DMS153 treated with DMSO at 0.1 percent for 48 hours (cell line): ENCODE measurements around the gene AMMECR1.
A peak's percentile ranks its signal among the peaks of the same experiment; 100 is the strongest.
"Not testable (repeated sequence)": the region's sequence is repeated elsewhere in the genome, so short reads cannot be mapped to it uniquely, and the experiment has no call there.

Source experiments
- DNase-seq: peaks from one replicate; lab custom pipeline; 2025; ENCODE audit not compliant: unreplicated experiment; lab: John Stamatoyannopoulos, UW

Gene AMMECR1

DNA sequence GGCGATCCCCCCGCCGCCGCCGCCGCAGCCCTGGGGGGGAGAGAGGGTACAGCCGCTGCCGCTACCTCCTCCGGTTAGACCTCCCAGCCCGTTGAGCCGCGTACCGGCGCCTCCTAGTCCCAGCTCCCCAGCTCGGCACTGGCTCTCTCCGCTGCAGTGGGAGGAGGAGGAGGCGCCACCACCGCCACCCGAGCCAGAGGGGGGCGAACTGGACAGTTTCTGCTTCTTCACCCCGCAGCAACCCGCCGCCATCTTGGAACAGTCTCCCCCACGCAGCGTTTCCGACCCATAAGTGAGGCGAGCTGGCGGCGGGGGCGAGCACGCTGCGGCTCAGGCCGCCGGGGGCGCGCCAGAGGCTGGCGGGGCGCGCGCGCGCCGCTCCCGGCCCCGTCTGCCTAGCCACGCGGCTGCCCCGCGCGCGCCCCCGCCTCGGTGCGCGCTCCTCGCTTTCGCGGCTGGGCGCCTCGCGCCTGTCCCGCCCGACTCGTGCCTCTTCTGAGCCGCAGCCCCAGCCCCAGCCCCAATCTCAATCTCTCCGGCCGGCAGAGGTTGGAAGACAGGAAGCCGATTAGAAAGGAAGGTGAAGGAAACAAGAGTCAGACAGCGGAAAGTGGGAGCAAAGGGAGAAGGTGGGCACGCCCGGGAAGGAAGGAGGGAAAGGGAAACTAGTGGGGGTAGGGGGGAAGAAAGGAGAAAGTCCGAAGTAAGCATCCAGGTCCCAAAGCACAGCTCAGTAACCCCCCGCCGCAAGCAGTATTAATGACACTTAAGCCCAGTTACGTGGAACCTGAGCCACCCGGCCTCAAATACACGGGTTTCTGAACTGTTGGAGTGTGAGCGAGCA, at the start of gene AMMECR1:
AMMECR1 (minus strand) TSS at position 266 of the 844 bp plus-strand sequence; CDS start at position 252, 14 bp downstream.
- peak; percentile 24 for DNase-seq

DNA sequence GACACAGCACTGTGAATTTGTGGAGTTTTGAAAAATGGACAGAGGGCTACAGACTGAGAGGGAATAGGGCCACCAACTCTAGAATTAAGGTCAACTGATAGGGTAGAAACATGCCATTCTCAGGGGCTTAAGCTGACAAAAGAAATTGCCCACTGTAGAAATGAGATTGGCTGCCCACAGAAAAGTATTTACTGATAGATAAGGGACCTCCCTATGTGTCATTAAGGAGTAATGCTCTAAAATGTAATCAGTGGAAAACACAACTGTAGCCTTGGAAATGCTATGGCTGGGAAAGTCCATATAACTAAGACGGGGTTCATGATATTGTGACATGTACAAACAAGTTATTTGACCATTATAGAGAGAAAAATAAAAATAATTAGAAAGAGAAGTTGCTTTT, 45.4 kb upstream of the AMMECR1 start:
- DNase-seq: no peak

GRCh38 chrX:110359273-110359672, 41.4 kb upstream of the AMMECR1 start:
- DNase-seq: no peak

DNA sequence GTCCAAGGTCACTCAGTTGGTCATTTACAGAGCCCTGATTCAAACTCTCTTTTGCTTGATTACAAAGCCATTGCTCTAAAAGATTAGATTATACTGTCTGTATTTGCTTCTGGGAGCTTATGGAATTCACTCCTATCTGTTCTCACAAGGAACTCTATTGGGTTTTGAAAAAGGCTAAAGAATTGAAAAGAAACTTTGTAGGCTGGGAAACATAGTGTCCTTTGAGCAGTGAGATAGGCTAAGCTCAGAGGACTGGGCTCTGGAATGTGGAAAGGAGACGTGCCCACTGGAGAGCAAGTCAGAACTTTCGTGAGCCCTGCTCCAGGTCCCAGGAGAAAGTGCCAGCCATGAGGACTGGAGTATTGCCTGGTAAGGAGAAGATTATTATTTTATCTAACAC, 40.7 kb upstream of the AMMECR1 start, which contains the start of gene RTL9:
RTL9 (plus strand) TSS at position 301 of the 400 bp plus-strand sequence. CDS start 91,770 bp downstream, outside the sequence.
- DNase-seq: no peak

DNA sequence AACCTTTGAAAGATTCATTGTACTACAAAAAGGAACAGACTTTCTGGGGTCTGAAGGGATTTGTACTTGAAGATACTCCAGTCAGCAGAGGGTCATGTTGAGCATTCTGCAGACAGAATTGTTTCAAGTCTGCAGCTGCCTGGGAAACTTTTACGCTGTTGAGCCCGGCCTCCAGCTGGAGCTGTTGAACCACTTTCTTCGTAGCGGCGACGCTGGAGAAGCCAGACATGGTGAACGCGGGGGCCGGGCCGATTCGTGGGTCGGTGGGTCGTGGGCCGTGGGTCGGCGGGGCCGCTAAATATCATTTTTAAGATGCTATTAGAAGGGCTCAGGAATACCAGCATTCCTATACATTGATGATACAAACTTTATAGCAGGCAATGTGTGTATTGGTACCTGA, 28.8 kb upstream of the AMMECR1 start:
- no peak for DNase-seq

DNA sequence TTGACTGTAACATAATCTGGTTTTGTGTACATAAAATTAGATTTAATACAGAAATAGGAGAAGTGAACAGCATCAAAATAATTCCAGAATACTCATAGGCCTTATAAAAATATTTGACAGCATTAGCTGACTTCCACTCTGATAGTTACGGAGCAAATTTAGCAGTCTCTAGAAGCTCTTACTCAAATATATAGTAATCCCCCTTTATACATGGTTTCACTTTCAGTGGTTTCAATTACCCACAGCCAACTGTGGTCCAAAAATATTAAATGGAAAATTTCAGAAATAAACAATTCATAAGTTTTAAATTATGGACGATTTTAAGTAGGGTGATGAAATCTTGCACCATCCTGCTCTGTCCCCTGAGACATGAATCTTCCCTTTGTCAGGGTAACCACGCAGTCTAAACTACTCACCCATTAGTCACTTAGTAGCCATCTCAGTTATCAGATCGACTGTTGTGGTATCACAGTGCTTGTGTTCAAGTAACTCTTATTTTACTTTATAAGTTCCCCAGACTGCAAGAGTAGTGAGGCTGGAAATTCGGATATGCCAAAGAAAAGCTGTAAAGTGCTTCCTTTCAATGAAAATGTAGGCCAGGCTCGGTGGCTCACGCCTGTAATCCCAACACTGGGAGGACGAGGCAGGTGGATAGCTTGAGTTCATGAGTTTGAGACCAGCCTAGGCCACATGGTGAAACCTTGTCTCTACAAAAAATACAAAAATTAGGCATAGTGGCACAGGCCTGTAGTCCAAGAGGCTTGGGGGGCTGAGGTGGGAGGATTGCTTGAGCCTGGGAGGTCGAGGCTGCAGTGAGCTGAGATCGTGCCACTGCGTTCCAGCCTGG, 23.5 kb upstream of the AMMECR1 start:
- no peak for DNase-seq

- no peak for DNase-seq
Observed at GRCh38 chrX:110338935-110339334, 21.1 kb upstream of the AMMECR1 start.

- not testable (repeated sequence) for DNase-seq
Observed at GRCh38 chrX:110333458-110333857, 15.6 kb upstream of the AMMECR1 start.

- no peak for DNase-seq
Observed at GRCh38 chrX:110331444-110332030, 13.7 kb upstream of the AMMECR1 start.

DNA sequence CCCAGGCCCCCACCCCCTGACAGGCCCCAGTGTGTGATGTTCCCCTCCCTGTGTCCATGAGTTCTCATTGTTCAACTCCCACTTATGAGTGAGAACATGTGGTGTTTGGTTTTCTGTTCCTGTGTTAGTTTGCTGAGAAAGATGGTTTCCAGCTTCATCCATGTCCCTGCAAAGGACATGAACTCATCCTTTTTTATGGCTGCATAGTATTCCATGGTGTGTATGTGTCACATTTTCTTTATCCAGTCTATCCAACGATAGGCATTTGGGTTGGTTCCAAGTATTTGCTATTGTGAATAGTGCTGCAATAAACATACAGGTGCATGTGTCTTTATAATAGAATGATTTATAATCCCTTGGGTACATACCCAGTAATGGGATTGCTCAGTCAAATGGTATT, 10.7 kb upstream of the AMMECR1 start:
- DNase-seq: not testable (repeated sequence)

DNA sequence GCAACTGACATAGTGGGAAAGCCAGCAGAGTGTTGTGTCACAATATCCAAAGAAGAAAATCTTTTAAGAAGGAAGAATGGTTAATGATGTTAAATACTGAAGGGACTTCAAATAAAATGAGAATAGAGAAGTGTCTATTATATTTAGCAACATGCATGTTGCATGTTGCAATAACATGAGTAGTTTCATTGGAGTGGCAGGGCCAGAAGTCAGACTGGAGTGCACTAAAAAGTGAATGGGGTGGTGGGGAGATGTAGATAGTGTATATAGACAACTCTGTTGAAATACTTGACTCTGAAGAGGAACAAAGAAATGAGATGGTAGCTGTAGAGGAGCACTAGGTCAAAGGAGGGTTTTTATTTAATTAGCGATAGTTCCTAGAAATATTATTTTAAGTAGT, 9.5 kb upstream of the AMMECR1 start:
- no peak for DNase-seq

GRCh38 chrX:110326712-110327111, 8.8 kb upstream of the AMMECR1 start:
- DNase-seq: no peak

DNA sequence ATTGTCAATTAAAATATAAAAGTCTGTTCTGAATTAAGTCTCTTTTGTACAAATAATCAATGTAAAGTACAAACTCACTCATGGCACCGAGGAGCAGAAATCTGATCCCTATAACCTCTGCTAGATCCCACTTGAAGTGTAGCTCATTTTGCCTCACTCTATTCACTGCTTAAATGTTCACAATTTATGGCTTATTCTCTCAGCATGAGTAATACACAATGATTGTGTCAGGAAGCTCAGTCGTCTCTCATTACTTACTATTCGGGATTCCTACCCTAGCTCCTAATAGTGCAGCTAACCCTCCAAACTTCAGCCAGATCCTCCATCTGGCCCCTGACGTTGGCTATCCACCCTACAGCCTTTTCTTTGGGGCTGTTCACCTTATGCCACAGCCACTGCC, 4.7 kb upstream of the AMMECR1 start:
- peak; percentile 38 for DNase-seq

DNA sequence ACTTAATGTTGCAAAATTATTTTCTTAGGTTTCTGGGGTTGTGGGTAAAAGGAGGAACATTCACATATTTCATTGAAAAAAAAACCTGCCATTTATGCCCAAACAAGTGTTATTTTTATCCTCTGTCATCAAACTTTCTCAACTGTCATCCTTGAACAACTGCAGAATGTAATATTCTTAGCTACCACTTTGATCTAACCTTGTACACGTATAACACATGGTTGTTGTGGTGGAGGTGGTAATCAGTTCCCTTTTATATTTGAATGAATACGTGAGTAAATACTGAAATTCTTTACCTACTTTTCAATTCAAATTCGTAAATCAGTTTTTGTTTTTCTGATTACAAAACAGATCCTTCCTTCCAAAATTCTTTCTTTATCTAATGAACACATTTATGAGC, 3.8 kb upstream of the AMMECR1 start:
- no peak for DNase-seq

- DNase-seq: no peak
Observed at GRCh38 chrX:110321081-110321480, 3.2 kb upstream of the AMMECR1 start.

- DNase-seq: no peak
Observed at GRCh38 chrX:110320381-110320987, 2.6 kb upstream of the AMMECR1 start.

DNA sequence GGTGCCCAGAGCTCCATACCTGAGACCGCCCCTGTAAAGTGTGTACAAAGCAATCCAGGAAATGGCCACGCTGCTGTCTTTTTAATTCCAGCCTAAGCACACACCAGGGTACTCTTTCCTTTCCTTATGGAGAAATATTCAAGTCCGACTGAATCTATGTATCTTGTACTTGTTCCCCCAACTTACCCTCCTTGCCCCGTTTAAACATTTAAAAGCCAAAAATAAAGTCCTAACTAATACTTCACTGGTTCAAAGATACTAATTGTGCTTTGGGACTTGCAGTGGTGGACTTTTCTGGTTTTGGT, 731 bp upstream of the AMMECR1 start:
- DNase-seq: no peak

DNA sequence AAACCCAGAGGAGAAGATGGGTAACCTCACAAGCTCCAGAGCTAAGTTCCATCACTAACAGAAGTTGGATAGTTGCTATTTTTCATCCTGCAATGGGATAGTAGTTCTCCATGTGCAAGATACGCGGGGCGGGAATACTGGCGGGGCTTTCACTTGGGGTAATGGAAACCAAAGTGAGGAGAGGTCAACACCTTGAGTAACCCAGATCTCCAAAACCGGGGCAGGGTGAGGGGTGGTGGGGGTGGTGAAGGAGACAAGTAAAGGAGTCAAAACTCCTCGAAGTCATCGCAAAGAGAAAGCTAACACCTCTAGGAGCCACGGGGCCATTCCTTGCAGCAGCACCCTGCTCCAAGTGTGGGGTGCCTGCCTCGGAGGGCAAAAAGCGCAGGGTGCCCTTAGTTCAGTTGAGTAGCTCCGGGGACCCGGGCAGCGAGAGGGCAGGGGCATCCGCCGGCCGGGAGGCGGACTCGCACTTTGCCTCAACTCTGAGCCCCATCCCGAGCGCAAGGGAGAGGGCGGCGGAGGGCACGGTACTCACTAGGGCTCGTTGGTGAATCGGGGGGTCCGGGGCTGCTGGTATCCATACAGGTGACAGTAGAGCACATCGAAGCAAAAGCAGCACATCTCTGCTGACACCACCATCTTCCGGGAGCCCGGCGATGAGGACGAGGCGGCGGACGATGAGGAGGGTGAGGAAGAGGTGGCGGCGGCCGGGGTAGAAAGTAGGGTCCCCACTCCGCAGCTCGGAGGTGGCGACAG, 645 bp downstream of the AMMECR1 start:
- no peak for DNase-seq

GRCh38 chrX:110316351-110317060, 1.4 kb downstream of the AMMECR1 start:
- no peak for DNase-seq

- DNase-seq: no peak
Observed at GRCh38 chrX:110315551-110315950, 2.3 kb downstream of the AMMECR1 start.
